Calu3 (cell line): ENCODE measurements around the gene FTO. TPM values are rescaled to one million over a fixed set of nuclear protein-coding genes. Genes with fewer than 3 reads are reported as not detected.

ENCODE experiments used
- BruUV-seq: library from RNA; stranded (reverse); fragments of 400-500 nt; replicated peaks from 2 replicates; lab custom pipeline; 2021; lab: Mats Ljungman, UMichigan
- CTCF ChIA-PET: fragments of 300-600 bp; sonication (Branson Sonifier 250); formaldehyde crosslinking; loops from one replicate; lab custom pipeline; 2022; ENCODE audit warnings: antibody characterized with exemption; lab: Charles Lee
- DNase-seq: peaks from one replicate; pipeline ENCODE4 v3.0.0; 2022
- H3K27ac Mint-ChIP-seq: one replicate; pipeline ENCODE4 v1.8.0; 2022; ENCODE audit warnings: mixed read lengths; ENCODE audit not compliant: unreplicated experiment
- H3K27me3 Mint-ChIP-seq: one replicate; pipeline ENCODE4 v1.8.0; 2022; ENCODE audit warnings: mixed read lengths; ENCODE audit not compliant: unreplicated experiment
- H3K36me3 Mint-ChIP-seq: one replicate; pipeline ENCODE4 v1.8.0; 2022; ENCODE audit warnings: mild to moderate bottlenecking, moderate library complexity, mixed read lengths; ENCODE audit not compliant: insufficient read depth, unreplicated experiment
- H3K4me1 Mint-ChIP-seq: one replicate; pipeline ENCODE4 v1.8.0; 2022; ENCODE audit warnings: mild to moderate bottlenecking, low read depth, mixed read lengths; ENCODE audit not compliant: unreplicated experiment
- H3K4me3 Mint-ChIP-seq: one replicate; pipeline ENCODE4 v1.8.0; 2022; ENCODE audit warnings: mild to moderate bottlenecking, low read depth, moderate library complexity, mixed read lengths; ENCODE audit not compliant: unreplicated experiment
- H3K9me3 Mint-ChIP-seq: one replicate; pipeline ENCODE4 v1.8.0; 2022; ENCODE audit warnings: low read depth, mixed read lengths; ENCODE audit not compliant: unreplicated experiment
- intact Hi-C: fragments of 100-400 bp; cut with micrococcal nuclease; formaldehyde crosslinking; loops from one replicate; pipeline ENCODE4 v1.10.0; 2022; ENCODE audit not compliant: unreplicated experiment
- total RNA-seq: library from RNA; stranded (reverse); gene quantifications from 2 replicates; pipeline ENCODE4 v1.2.3, GENCODE V29; 2022
- TF ChIP-seq, protein P1 (sequence below): fragments of 200-600 bp; IDR thresholded peaks from one replicate; pipeline ENCODE4 v1.8.0; 2022; ENCODE audit warnings: antibody characterized with exemption; ENCODE audit not compliant: unreplicated experiment

FTO gene
- total RNA-seq, 1 experiment from 2014 or later, result 68.9 TPM

- BruUV-seq, result no TSS peak
- Mint-ChIP-seq H3K4me3 (no peak overlapping the region), H3K9me3 (no peaks in the 10 kb centered on the region), H3K27me3 (no peaks in the 10 kb centered on the region), H3K4me1 (no peaks in the 10 kb centered on the region), H3K36me3 (no peaks in the 10 kb centered on the region), H3K27ac (no peak overlapping the region)
- DNase-seq, result no peak
- TF ChIP-seq, protein P1, sequence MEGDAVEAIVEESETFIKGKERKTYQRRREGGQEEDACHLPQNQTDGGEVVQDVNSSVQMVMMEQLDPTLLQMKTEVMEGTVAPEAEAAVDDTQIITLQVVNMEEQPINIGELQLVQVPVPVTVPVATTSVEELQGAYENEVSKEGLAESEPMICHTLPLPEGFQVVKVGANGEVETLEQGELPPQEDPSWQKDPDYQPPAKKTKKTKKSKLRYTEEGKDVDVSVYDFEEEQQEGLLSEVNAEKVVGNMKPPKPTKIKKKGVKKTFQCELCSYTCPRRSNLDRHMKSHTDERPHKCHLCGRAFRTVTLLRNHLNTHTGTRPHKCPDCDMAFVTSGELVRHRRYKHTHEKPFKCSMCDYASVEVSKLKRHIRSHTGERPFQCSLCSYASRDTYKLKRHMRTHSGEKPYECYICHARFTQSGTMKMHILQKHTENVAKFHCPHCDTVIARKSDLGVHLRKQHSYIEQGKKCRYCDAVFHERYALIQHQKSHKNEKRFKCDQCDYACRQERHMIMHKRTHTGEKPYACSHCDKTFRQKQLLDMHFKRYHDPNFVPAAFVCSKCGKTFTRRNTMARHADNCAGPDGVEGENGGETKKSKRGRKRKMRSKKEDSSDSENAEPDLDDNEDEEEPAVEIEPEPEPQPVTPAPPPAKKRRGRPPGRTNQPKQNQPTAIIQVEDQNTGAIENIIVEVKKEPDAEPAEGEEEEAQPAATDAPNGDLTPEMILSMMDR, result no peak
- intact Hi-C loops, result no loop called here
- CTCF ChIA-PET, result no interaction called here
Measured at GRCh38 chr16:54096607-54097006, 392.7 kb downstream of the FTO start.

GRCh38 chr16:54097774-54098173 lies 393.8 kb downstream of the FTO start:
- Mint-ChIP-seq H3K9me3 (no peaks in the 10 kb centered on the region), H3K27me3 (no peaks in the 10 kb centered on the region), H3K27ac (no peak overlapping the region), H3K4me3 (no peak overlapping the region), H3K4me1 (no peaks in the 10 kb centered on the region), H3K36me3 (no peaks in the 10 kb centered on the region)
- no peak for DNase-seq
- TF ChIP-seq, protein P1, result no peak
- BruUV-seq, result no TSS peak
- intact Hi-C loops, result no loop called here
- CTCF ChIA-PET, result interaction anchor here (1.0 kb wide), 1 partner anchor 107 kb away, joined by 3 read pairs; no protein-coding TSS in a partner anchor

GRCh38 chr16:54098247-54098646 lies 394.3 kb downstream of the FTO start:
- Mint-ChIP-seq H3K27me3 (no peaks in the 10 kb centered on the region), H3K4me3 (no peak overlapping the region), H3K4me1 (no peaks in the 10 kb centered on the region), H3K9me3 (no peaks in the 10 kb centered on the region), H3K36me3 (no peaks in the 10 kb centered on the region), H3K27ac (no peak overlapping the region)
- CTCF ChIA-PET, result no interaction called here
- TF ChIP-seq, protein P1, result no peak
- DNase-seq, result no peak
- no TSS peak for BruUV-seq
- intact Hi-C loops, result no loop called here

- no peaks in the 10 kb centered on the region for H3K36me3 Mint-ChIP-seq
- H3K9me3 Mint-ChIP-seq, result no peaks in the 10 kb centered on the region
- CTCF ChIA-PET, result no interaction called here
- no peak overlapping the region for H3K4me3 Mint-ChIP-seq
- intact Hi-C loops, result no loop called here
- H3K27ac Mint-ChIP-seq, result no peak overlapping the region
- TF ChIP-seq, protein P1, result no peak
- H3K4me1 Mint-ChIP-seq, result no peaks in the 10 kb centered on the region
- BruUV-seq, result no TSS peak
- no peaks in the 10 kb centered on the region for H3K27me3 Mint-ChIP-seq
- no peak for DNase-seq
Measured at GRCh38 chr16:54099627-54100026, 395.7 kb downstream of the FTO start.
